ENCODE measurements around the gene THSD7B.

DNA sequence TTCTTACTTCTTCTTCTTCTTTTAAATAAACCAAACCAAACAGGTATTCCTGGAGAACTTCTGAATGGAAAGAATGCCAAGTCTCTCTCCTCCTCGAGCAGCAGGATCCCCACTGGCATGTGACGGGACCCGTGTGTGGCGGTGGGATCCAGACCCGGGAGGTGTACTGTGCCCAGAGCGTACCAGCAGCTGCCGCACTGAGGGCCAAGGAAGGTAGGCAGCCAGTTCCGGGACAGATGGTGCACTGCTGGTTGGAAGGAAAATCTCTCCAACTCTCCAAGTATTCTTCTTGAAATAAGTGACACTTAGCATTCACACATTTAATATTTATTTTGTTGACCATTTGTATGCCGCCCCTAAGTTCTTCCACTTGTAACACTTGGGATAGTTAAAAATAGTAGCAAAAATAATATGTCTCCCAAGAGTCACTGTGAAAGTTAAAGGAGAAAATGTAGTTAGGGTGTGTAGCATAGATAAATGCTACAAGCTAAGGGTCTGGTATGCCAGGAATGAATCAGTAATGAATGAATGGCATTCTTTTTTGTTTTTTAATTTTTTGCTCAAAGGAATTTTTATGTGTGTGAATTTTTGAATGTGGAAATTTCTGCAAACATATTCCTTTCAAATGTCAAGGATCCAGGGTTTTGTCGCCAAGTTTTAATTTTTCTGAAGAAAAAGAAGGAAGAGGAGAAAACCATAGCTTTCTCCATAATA lies 349.9 kb downstream of the THSD7B start:
- TF ChIP-seq SP1 (IDR thresholded peaks at IDR 0.05) (no peak), SP1 (CRISPR knock-in tag; IDR thresholded peaks at IDR 0.05) (no peak), ZFP36L1 (CRISPR knock-in tag; IDR thresholded peaks at IDR 0.05) (no peak), KAT7 (CRISPR knock-in tag; IDR thresholded peaks at IDR 0.05; ENCODE audit: borderline replicate concordance) (no peak), CBX5 (CRISPR knock-in tag; IDR thresholded peaks at IDR 0.05; ENCODE audit: borderline replicate concordance) (no peak), POLR2AphosphoS2 (IDR thresholded peaks at IDR 0.05; ENCODE audit: low read depth, low read length) (no peak), TCF7L2 (IDR thresholded peaks at IDR 0.05; ENCODE audit: low read depth, low read length) (no peak)
- TF ChIP-seq, protein P1, sequence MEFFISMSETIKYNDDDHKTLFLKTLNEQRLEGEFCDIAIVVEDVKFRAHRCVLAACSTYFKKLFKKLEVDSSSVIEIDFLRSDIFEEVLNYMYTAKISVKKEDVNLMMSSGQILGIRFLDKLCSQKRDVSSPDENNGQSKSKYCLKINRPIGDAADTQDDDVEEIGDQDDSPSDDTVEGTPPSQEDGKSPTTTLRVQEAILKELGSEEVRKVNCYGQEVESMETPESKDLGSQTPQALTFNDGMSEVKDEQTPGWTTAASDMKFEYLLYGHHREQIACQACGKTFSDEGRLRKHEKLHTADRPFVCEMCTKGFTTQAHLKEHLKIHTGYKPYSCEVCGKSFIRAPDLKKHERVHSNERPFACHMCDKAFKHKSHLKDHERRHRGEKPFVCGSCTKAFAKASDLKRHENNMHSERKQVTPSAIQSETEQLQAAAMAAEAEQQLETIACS (CRISPR knock-in tag; IDR thresholded peaks at IDR 0.05): no peak

All from HepG2 (cell line).